Measurements from ENCODE around the gene C22orf23.

GRCh38 chr22:37932401-37932800 is 21.0 kb downstream of the C22orf23 start:
- TF ChIP-seq REST (IDR thresholded peaks at IDR 0.05; ENCODE audit: low read depth) = no peak
- TF ChIP-seq CTCF (IDR thresholded peaks at IDR 0.05 in 2 of 3, conservative IDR thresholded peaks at IDR 0.05 in 1 of 3; ENCODE audit: borderline replicate concordance in 1 of 3, insufficient read depth in 1 of 3, low read depth in 2 of 3, low read length in 2 of 3) = no peak
